MG63 (cell line): ENCODE measurements around the gene COQ8B. TPM values are rescaled to one million over a fixed set of nuclear protein-coding genes. Genes with fewer than 3 reads are reported as not detected.

Experiments
- DNase-seq: peaks from one replicate; pipeline ENCODE4 v3.0.0-alpha.2; 2020
- H3K27me3 ChIP-seq: fragments of 250-450 bp; sonication (Bioruptor Pico); 2 replicates; pipeline ENCODE4 v1.5.1; 2020; ENCODE audit warnings: mild to moderate bottlenecking, moderate library complexity
- H3K36me3 ChIP-seq: fragments of 250-450 bp; sonication (Bioruptor Pico); 2 replicates; pipeline ENCODE4 v1.5.1; 2020; ENCODE audit warnings: mild to moderate bottlenecking, moderate library complexity
- H3K4me3 ChIP-seq: fragments of 250-450 bp; sonication (Bioruptor Pico); 2 replicates; pipeline ENCODE4 v1.5.1; 2020; ENCODE audit warnings: mild to moderate bottlenecking, moderate library complexity
- H3K9me3 ChIP-seq: fragments of 250-450 bp; sonication (Bioruptor Pico); 2 replicates; pipeline ENCODE4 v1.5.1; 2020; ENCODE audit warnings: mild to moderate bottlenecking, moderate library complexity
- total RNA-seq: library from RNA; depleted of rRNA; stranded (reverse); fragments of >200 nt; shearing (Covaris generic); gene quantifications from 2 replicates; pipeline ENCODE4 v1.2.3, GENCODE V29; 2014; ENCODE audit warnings: low replicate concordance; rRNA removed

Gene COQ8B
- total RNA-seq, 1 experiment from 2014 or later, result 44.6 TPM

GRCh38 chr19:40642051-40642706, 74.5 kb downstream of the COQ8B start:
- H3K27me3 ChIP-seq, result no peaks in the 10 kb centered on the region
- no peak for DNase-seq
- no peaks in the 10 kb centered on the region for H3K9me3 ChIP-seq
- no peak overlapping the region for H3K4me3 ChIP-seq
- no peaks in the 10 kb centered on the region for H3K36me3 ChIP-seq

Other genes with a start within 250 kb of the COQ8B start
- gene SPTBN4, start 249.9 kb downstream of the COQ8B start, total RNA-seq, result 0.16 and 3.0 TPM in 2 replicates
- 61.7 and 105 TPM in 2 replicates for gene SHKBP1, start 140.0 kb downstream of the COQ8B start, total RNA-seq
- gene LTBP4, start 115.5 kb downstream of the COQ8B start, total RNA-seq, result 12.9 and 26.5 TPM in 2 replicates
- gene NUMBL, start 26.2 kb downstream of the COQ8B start, total RNA-seq, result 42.1 and 42.8 TPM in 2 replicates
- gene ITPKC, start 226 bp upstream of the COQ8B start, total RNA-seq, result 22.3 and 23.8 TPM in 2 replicates
- gene ACTMAP, start 33.6 kb upstream of the COQ8B start, total RNA-seq, result 0.95 and 3.6 TPM in 2 replicates
- 66.4 and 68.4 TPM in 2 replicates for gene SNRPA, start 34.3 kb upstream of the COQ8B start, total RNA-seq
- not detected in 2 replicates for gene MIA, start 58.6 kb upstream of the COQ8B start, total RNA-seq
- gene RAB4B, start 61.4 kb upstream of the COQ8B start, total RNA-seq, result 34.4 and 41.2 TPM in 2 replicates
- gene EGLN2, start 82.3 kb upstream of the COQ8B start, total RNA-seq, result 63.2 and 140 TPM in 2 replicates
- not detected in 2 replicates for gene CYP2A6, start 133.6 kb upstream of the COQ8B start, total RNA-seq
- not detected in 2 replicates for gene CYP2A7, start 165.3 kb upstream of the COQ8B start, total RNA-seq